Muscle of back (tissue), 11 donors: ENCODE results near the gene COL1A1. TPM values are rescaled to one million over a fixed set of nuclear protein-coding genes. Genes with fewer than 3 reads are reported as not detected.
A peak's percentile ranks its signal among the peaks of the same experiment; 100 is the strongest.

ENCODE experiments used
- DNase-seq, 3 donors: peaks; one replicate each; pipeline versions ENCODE4 v3.0.0 to v3.0.0-alpha.2; 2013
- polyA plus RNA-seq, 10 donors: library from polyadenylated mRNA; unstranded; fragments of 120-200 nt; gene quantifications; one replicate each; pipeline ENCODE4 v1.2.1, GENCODE V29; 2013; ENCODE audit not compliant: insufficient read length in 10 of 10

COL1A1 gene
- polyA plus RNA-seq, 10 donors, result 3,506 to 9,520 (median 4,699) TPM

DNA sequence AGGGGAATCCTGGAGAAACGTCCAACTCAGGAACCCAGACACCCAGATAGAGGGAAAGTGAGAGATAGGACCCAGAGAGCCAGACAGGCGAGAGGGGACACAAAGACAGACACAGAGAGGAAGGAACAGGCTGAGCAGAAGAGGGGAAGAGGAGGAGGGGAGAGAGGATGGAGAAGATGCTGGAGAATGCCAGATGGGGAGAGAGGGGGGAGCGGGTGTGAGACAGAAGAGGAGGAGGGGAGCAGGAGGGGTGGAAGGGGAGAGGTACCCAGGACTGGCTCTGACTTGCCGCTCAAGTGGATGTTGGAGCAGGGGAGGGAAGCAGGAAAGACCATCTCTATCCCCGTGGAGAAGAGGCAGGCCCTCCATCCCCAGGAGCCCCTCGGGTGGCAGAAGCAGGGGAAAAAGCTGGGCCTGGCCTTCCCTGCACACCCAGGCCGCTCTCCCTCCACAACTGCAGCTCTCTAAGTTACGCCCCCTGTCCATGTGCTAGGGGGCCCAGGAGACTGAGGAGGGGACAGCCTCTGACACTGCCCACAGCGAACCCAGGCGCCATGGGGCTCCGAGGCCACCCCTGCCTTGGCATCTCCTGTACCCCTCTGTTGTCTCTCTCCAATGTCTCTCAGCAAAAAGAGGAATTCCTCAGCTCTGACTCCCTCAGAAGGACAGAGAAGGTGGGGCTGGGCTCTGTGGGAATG, 55.8 kb downstream of the COL1A1 start:
- no peak for DNase-seq

DNA sequence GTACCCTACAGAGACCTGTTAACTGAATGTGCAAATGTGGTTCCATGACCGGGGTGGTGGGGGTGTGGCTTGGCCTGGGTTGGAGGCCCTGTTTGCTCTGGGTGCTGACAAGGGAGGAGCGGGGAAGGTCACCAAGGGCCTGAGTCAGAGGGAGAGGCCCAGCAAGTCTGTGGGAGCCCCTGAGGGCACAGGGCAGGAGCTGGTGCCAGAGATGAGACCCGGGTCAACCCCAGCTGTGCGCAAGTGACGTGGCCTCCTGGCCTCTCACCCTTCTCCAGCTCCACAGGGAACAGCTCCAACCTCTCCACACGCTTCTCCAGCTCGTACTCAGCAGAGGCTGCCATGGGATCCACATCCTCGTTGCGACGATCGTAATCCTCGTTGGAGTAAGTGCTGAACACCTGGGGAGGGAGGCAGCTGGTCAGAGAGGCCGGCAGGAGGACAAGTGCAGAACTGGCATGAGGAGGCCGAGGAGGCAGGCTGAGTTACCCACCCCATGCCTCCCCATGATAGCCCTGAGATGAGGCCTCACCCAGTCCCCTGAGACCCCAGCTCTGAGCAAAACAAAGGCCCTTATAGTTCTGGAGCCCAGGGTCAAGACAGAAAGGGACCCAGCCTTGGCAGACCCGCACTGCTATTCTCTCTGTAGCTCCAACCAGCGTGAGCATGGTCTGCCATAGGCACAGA, 56.4 kb downstream of the COL1A1 start:
- DNase-seq, result no peak

DNA sequence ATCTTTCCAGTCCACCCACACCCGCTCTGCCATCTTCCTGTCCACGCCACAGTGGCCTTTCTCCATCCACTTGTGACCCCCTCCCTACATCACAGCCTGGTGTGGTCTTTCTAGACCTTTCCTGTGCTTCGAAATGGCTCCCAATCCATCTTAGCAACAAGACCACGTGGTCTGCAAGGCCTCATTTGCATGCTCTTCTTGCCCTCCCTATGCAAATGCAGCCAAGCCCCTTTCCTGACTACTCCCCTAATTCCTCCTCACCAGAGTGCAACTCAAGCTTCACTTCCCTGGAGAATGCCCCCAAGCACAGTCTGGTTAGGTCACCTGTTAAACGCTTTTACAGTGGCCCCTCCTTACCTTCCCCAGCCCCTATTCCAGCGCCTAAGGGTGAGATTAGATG, 57.1 kb downstream of the COL1A1 start:
- no peak for DNase-seq

DNA sequence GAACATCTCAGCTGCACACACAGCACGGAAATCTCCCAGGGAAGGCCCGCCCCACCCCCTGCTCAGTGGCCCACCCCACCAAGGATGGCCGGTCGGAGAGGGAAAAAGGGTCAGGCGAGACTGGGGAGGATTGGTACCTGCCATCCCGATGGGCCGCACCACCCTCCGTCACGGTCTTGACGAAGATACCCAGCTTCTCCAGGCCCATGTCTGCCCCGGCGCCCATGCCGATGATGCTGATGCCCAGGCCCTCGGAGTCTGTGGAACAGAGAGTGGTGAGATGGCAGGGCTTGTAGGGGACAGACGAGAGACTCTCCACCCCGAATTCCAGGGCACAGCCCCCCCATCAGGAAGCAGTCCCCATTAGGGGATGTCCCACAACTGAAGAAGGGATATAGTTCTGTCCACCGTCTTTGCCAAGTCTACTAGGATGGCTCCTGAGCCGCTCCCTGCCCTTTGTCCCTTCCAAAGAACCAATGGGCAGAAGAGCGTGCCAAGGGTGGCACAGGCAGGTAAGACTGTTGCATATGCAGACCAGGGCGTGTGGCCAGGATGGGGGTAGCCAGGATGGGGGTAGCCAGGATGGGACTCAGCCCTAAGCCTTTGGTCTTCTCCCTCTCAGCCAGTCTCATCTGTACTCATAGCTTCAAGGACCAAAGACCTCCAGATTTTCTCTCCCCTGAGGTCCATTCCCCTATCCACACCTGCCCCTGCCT, 57.8 kb downstream of the COL1A1 start:
- DNase-seq, result no peak

DNA sequence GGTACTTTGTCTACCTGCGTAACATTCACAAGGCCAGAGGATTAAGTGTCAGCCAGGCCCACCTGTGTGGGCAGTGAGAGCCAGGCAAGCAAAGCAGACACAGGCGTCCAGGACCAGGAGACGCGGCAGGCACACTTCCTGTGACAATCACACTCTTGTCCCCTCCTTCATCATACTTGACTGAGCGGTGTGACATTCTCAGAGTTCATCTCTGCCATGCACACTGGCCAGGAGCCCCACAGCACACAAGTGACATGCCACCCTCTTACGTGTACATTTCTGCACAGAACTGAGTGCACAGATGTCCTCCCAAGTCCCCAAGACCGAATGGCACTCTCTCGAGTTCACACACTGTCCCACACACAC, 59.7 kb downstream of the COL1A1 start:
- DNase-seq, result no peak

DNA sequence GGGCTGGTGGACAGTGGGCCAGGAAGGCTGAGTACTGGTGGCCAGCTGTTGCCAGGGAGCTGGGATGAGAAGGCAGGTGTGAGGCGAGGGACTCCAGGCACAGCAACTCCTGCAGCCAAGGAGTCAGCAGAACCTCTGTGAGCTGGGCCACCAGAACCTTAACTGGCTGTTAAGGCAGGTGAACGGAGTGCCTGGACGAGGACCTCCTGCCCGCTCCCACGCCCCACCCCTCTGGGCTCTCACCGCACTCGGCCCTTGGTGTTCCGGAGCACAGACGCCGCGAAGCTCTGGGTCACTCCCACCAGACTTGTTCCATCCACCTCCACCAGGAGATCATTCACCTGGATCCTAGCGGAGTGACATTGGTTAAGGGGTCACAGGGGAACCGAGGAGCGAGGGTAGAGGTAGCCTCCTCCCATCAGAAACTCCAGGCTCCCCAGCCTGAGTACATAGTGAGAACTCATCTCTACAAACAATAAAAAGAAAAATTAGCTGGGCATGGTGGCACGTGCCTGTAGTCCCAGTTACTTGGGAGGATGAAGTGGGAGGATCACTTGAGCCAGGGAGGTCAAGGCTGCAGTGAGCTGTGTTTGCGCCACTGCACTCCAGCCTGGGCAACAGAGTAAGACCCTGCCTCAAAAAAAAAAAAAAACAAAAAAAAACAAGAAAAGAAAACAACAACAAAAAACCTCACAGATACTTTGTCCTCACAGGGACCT, 60.2 kb downstream of the COL1A1 start:
- no peak for DNase-seq

DNA sequence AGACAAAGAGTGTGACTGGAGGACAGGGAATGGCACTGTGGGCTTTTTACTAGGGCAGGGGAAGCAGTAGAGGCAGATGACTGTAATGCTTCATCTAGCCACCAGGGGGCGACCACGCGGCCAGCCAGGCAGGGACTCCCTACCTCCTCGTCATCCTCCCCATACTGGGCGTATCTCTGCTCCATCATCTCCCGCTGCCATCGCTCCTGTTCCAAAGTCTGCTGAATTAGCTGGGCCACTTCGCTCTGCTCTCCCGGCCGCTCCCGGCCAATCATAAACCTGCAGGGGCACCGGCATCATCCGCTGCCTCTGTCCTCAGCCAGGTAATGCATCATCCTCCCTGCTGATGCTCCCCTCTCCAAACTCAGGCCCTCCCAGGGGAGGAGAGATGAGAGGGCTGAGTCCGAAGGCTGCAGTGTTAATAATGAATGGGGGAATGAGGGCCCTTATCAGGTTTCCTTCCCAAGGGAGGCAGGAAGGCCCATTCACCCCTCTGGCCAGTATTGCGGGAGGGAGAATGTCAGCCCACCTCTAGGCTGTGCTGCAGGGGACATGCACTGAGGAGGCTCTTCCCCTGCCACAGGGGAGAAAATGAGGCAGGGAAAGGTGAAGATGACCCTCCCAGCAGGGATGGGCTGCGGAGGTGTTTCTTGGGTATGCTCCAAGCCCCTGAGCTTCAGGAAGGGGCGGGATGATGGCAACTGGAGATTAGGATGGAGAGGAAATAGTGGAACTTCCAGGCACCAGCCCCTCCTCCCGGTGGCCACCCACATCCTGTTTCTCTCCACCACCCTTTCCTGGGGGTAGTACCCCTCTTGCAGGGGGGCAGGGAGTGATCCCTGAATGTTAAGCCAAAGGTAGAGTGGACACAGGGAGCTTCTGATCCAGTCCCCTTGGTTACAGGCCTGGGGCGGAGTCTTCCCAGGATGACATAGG, 61.2 kb downstream of the COL1A1 start:
- peak in 2 of 3 donors; percentile 76 to 84 for DNase-seq

DNA sequence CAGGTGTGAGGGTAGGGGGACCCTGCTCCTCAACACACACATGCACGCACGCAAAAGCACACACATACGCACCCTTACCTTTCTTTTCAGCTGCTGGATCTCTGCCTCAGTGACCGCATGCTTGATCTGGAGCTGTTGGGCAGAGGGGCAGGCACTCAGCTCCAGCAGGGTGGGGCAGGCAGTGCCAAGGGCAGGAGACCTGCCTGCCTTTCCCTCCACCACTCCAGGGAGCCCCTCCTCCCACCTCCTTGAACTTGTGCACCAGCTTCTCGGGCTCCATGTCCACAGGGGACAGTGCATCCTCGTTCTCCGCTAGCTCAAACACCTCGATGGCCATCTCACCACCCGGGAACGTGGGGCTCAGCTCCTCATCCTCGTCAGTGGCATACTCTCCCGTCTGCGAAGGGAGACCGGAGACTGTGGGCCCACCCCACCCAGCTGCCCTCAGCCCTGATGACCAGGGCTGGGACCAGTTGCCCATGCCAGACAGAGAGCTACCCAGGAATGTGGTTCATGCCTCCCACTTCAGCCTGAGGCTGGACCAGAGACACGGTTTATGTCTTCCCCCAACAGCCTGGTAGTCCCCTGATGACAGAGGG, 62.1 kb downstream of the COL1A1 start:
- no peak for DNase-seq

DNA sequence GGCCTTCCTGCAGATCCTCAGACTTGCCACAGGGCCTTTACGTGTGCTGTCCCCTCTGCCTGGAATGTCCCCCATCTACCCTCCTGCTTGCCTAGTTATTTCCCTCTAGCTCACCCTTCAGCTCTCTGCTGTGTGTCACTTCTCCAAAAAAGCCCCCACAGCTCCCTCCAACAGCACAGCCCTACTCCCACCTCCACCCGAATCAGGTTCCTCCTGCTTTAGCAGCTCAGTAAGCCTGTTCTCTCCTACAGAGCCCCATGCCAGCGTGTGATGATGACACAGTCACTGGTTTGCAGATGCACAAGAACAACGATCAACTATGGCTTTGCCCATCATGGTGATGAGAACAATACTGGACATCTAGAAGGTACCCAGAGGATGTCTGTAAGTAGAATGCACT, 64.4 kb downstream of the COL1A1 start:
- DNase-seq, result no peak

DNA sequence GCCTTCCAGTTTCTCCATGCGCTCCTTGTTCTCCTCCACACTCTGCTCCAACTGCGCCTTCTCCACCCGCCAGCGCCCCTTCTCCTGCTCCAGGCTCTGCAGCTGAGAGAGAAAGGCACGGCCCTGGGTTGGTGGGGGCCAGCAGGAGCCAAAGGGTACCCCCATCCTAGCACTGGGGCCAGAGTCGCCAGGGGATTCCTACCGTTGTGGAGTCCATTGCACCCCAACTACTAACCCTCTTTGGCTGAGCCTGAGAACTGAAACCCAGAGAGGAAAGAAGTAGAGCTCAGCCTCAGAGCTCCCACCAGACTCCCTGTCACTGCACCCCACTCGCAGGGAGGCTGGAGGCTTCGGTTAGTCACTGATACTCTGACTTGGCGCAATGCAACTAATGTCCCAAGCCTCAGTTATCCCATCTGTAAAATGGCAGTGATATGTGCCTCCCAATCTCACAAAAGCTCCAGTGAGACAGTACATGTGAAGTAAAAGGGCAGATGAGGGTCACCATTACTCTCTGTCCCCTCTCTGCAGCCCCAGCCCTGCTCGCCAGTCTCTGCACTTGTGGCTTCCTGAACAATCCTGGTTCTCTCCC, 65.2 kb downstream of the COL1A1 start:
- DNase-seq, result no peak

DNA sequence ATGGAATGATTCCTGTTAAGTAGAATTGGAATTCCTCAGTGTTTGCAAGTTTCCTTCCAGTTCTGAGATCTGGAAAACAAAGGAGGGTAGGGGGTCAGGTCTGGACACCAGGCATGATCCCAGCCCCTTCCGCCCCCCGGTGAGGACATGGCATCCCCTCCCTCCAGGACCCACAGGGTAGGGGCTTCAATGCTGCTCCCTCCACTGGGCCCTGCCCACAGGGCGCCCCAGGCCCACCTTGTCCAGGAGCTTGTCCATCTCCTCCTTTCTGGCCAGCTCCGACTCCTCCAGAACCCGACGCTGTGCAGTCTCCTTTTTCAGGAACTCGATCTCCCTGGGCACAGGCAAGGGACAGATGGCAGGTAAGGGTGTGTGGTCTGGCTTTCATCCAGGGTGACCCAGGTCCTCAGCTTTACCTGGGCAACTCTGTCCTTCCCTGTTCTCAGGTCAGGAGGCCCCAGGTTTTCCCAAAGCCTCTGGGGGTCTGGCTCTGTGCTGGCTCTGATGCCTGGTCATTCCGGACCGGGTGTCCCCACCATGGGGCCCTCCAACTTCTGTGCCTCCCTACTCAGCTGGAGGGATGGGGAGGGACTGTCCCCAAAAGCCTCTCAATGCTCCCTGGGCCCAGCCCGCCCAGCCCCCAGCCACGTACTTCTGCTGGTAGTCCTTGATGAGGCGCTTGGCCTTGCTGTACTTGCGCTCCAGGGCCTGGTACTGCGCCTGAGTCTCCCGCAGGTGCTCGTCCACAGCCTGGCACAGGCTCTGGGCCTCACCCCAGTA, 65.9 kb downstream of the COL1A1 start:
- no peak for DNase-seq

DNA sequence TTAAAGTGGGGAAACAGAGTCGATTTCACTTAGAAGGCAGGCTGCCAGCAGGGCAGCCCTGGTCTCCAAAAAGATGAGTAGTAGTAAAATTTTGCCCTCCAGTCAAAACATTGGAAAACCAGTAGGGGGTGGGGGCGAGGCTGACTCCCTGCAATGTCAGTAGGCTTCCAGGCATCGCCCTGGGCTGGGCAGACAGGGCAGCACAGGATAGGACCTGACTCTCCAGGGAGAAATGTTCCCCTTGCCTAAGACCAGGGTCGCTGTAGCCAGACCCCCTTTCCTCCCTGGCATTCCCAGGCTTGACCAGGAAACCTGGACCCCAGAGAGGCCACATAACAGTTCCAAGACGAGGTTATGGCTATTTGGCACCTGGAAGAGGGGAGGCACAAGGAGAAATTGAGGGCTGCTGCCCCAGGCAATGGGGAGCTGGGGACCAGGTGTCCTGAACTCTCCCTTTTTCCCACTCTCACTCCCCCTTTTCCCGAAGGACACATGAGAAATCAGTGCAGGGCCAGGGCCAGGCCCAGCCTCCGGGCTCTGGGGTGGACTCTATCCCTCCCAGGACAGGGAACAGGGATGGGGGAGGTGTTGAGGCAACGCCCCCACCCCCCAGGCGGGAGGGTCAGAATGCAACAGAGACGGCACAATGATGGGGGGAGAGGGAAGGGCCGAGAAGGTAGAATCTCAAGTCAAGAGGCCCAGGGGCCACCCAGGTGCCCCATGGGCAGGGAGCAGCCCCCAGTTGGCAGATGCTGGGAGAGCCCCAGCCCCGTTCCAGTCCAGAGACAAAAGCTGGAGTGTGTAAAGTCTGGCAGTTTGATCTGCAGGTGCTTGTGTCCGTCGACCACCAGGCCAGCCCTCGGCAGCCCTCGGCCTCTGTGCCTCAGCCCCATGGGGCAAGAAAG, 67.0 kb downstream of the COL1A1 start:
- DNase-seq, result no peak

DNA sequence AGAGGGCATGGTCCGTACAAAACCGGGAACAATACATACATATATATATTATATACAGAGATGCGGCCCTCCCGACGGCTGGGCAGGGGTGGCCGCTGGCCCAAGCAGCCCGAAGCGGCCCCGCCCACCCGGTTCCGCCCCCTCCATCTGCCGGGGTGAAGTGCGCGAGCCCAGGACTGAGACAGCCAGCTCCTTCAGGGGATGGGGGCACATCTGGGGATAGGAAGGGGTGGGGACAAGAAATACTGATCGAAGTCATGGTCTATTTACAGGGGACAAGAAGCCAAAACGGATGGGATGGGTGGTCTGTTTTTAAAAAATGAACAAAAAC, 67.7 kb downstream of the COL1A1 start:
- DNase-seq, result no peak

Other genes with a start within 250 kb of the COL1A1 start
- gene DLX4, start 232.4 kb downstream of the COL1A1 start, polyA plus RNA-seq, result under 1 TPM in 9 of 10 donors, not detected in 1; 0.11 to 0.80 (median 0.17) TPM
- gene DLX3, start 206.4 kb downstream of the COL1A1 start, polyA plus RNA-seq, result 1 to 10 TPM in 2 of 10 donors, under 1 TPM in 4, not detected in 4; 0.05 to 2.8 (median 0.09) TPM
- 10 to 100 TPM; 17.1 to 35.8 (median 23.9) TPM for gene ITGA3, start 145.5 kb downstream of the COL1A1 start, polyA plus RNA-seq
- 10 to 100 TPM; 39.8 to 69.0 (median 50.6) TPM for gene PDK2, start 106.3 kb downstream of the COL1A1 start, polyA plus RNA-seq
- 1 to 10 TPM; 2.5 to 7.7 (median 4.8) TPM for gene SAMD14, start 71.5 kb downstream of the COL1A1 start, polyA plus RNA-seq
- gene PPP1R9B, start 51.0 kb downstream of the COL1A1 start, polyA plus RNA-seq, result 10 to 100 TPM; 32.0 to 56.5 (median 40.3) TPM
- gene SGCA, start 35.6 kb downstream of the COL1A1 start, polyA plus RNA-seq, result 100 to 1,000 TPM; 170 to 300 (median 255) TPM
- 1 to 10 TPM in 7 of 10 donors, under 1 TPM in 3; 0.64 to 2.1 (median 1.3) TPM for gene TMEM92, start 72.8 kb upstream of the COL1A1 start, polyA plus RNA-seq
- gene XYLT2, start 144.5 kb upstream of the COL1A1 start, polyA plus RNA-seq, result 10 to 100 TPM; 17.1 to 21.4 (median 19.4) TPM
- gene MRPL27, start 171.6 kb upstream of the COL1A1 start, polyA plus RNA-seq, result 10 to 100 TPM; 47.2 to 61.7 (median 54.9) TPM
- gene EME1, start 171.6 kb upstream of the COL1A1 start, polyA plus RNA-seq, result 1 to 10 TPM; 3.9 to 6.7 (median 5.3) TPM
- 10 to 100 TPM; 48.6 to 77.5 (median 53.2) TPM for gene LRRC59, start 195.9 kb upstream of the COL1A1 start, polyA plus RNA-seq
- 10 to 100 TPM; 42.8 to 77.0 (median 58.3) TPM for gene ACSF2, start 224.6 kb upstream of the COL1A1 start, polyA plus RNA-seq